Activated CD4-positive, alpha-beta T cell treated with anti-CD3 and anti-CD28 coated beads, Interleukin-2, Interleukin-4, amounts not matched to agents 100 ng/mL and 50 ng/mL, durations not matched to agents 16 hours and 8 hours (primary cell): ENCODE measurements around the gene RAD23B.
A peak's percentile ranks its signal among the peaks of the same experiment; 100 is the strongest.

ENCODE experiments used
- DNase-seq: peaks from one replicate; pipeline ENCODE4 v3.0.0-alpha.2; 2020; ENCODE audit warnings: low spot score

RAD23B gene

DNA sequence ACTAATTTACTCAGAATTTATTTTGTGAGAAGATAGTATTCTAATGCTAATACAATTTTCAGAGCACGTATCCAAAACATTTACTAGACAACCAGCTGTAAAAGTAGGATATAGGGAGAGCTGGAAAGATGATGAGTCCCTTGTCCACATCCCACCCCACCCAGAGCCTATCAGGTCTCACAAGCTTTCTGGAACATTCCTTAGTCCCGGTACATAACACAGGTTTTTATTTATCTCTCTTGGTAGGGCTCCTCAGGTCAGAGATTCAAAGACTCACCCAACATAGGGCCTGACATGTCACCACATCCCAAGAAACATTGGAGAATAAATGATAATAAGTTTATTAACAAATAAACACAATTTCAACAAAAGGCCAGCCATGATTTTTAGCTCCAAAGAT lies 13.8 kb upstream of the RAD23B start:
- DNase-seq = no peak

- DNase-seq = no peak
Observed at GRCh38 chr9:107269681-107270080, 13.4 kb upstream of the RAD23B start.

DNA sequence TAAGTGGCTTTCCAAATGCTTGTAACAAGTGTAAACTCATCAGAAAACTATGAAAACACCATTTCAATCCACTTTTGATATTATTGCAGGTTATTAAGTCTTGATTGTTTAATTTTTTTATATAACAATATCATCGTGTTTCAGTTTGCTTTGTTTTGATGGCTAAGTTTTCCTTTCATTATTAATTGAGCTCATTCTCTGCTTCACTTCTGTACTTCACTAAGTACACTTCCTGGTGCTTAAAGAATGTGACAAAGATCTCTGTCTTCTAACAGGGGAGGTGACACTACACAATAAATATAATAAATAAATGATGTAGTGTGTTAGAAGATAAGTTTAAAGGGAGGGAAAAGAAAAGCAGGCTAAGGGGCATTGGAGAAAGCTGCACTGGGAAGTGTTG lies 13.0 kb upstream of the RAD23B start:
- no peak for DNase-seq

DNA sequence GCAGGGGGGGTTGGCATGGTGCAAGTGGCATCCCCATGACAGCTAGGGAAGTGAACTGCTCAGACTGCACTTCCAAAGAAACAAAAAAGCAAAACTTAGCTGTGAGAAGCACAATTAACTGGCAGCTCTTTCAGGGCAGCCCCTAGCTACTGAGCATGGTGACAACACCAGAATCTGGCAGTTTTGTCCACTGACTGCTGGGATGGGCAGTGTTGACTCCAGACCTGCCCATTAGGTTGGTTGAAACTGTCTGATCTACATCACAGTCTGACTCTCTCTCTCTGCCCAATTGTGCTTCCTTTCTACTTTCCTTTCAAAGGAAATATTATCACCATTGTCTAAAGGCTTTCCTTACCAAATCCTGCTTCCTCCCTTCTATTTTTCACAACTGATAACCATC lies 12.5 kb upstream of the RAD23B start:
- no peak for DNase-seq

GRCh38 chr9:107273634-107274033 lies 9.4 kb upstream of the RAD23B start:
- DNase-seq = no peak

GRCh38 chr9:107274096-107274495 lies 9.0 kb upstream of the RAD23B start:
- DNase-seq = no peak

DNA sequence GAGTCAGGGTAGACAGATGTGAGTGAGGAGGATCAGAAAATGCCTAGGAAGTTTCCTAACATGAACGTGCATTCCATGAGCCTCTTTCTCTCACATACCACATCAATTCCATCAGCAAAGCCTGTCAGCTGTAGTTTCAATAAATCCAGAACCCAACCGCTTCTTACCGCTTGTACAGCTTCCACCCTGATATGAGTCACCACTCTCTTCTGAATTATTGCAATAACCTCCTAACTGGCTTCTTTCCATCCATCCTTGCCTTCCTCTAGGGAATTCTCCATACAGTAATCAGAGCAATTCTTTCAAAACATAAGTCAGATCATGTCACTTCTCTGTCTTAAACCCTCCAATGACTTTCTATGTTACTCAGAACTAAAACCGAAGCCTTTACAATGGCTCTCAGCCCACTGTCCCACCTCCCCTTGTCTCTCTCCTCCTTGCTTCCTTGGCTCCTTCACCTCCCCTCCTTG lies 8.1 kb upstream of the RAD23B start:
- no peak for DNase-seq

GRCh38 chr9:107275530-107275929 lies 7.5 kb upstream of the RAD23B start:
- DNase-seq = no peak

GRCh38 chr9:107276966-107277710 lies 5.9 kb upstream of the RAD23B start:
- no peak for DNase-seq

DNA sequence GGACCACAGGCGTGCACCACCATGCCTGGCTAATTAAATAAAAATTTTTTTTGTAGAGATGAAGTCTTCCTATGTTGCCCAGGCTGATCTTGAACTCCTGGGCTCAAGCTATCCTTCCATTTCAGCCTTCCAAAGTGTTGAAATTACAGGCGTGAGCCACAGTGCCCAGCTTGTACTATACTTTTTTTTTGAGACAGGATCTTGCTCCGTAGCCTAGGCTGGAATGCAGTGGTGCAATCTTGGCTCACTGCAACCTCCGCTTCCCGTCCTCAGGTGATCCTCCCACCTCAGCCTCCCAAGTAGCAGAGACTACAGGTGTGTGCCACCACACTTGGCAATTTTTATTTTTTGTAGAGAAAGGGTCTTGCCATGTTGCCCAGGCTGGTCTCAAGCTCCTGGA lies 5.3 kb upstream of the RAD23B start:
- DNase-seq = no peak

- DNase-seq = no peak
Observed at GRCh38 chr9:107279086-107279485, 4.0 kb upstream of the RAD23B start.

- DNase-seq = peak; percentile 9
Observed at GRCh38 chr9:107280543-107280942, 2.5 kb upstream of the RAD23B start.

GRCh38 chr9:107281184-107281583 lies 1.9 kb upstream of the RAD23B start:
- DNase-seq = no peak

GRCh38 chr9:107281922-107282667 lies 984 bp upstream of the RAD23B start:
- no peak for DNase-seq

DNA sequence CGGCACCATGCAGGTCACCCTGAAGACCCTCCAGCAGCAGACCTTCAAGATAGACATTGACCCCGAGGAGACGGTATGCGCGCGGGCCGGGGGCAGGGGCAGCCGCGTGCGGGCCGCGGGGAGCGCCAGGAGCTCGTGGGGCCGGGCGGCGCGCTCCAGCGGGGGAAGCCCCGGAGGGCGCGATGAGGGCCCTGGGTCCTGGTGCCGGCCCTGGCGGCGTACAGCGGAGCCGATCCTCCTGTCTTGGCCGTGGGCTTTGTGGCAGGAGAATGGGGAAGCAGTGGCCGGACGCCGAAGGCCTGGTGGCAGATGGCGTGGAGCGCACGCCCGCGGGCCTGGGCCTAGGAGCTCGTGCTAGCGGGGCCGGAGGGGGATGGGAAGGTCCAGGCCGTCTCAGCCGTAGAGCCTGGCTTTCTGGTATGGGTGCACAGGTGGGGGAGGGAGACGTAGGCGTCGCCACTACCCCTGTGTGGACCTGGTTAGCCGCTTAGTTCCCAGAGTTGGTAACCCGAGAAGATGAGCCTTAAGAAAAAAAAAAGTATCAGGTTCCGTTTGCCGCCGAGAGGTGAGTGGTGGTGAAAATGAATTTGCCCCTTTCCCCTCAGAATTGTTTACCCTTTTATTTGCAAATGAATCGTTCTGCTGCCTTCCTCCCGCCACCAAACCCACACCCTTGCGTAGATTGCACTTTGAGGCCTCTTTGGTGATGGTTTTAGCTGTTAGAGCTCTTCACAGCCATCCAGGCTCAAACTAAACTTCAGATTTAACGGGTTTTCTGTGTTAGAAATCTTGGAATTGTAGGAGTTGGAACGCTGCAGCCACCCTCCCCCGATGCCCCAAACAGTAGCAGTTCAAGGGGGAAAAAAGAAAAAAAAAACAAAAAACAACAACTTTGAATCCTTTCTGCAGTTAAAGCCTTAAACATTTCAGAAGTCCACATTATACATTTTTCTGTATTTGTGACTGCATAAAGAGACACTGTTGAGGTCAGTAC lies 841 bp downstream of the RAD23B start:
- DNase-seq = peak; percentile 69

DNA sequence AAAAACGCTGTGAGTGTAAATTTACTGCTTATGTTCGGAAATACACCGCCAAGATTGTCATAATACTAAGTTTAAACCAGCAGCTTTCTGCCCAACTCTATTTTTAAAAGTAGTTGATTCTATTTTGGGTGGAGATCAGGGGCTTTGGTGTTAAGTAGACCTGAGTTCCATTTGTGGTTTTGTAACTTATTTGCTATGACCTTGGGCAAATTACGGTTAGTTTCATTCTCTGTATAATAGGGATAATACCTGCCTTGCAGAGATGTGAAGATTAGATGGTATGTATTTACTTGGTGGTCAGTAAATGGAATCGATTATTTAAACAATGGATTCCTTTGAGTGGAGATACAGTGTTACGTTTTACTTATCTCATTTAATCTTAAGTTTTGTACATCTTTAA lies 1.6 kb downstream of the RAD23B start:
- no peak for DNase-seq

GRCh38 chr9:107285286-107285685 lies 2.2 kb downstream of the RAD23B start:
- no peak for DNase-seq

GRCh38 chr9:107286057-107286456 lies 3.0 kb downstream of the RAD23B start:
- DNase-seq = peak; percentile 30

- DNase-seq = peak; percentile 8
Observed at GRCh38 chr9:107288701-107289100, 5.6 kb downstream of the RAD23B start.

DNA sequence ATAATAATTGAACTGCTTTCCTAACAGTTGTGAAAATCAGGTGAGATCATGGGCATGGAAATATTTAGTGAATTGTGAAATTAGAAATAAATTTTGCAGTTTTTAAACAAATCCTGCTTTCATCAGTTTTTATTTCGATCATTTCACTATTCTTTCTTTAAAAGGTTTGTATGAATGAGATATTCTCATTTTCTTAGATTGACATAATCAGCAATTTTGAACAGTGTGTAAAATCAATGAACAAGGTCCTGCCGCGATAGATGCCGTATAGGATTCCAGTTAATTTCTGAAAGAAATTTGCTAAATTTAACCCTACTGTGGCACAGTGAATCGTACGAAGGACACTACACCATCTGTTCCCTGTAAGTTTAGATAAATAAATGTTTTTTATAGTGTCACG lies 7.5 kb downstream of the RAD23B start:
- DNase-seq = no peak

GRCh38 chr9:107292821-107293542 lies 9.9 kb downstream of the RAD23B start:
- DNase-seq = no peak
